ENCODE data around the gene PLGRKT.
"Not testable (repeated sequence)": the region's sequence is repeated elsewhere in the genome, so short reads cannot be mapped to it uniquely, and the experiment has no call there.

The PLGRKT gene

GRCh38 chr9:5429873-5430564 is 7.7 kb downstream of the PLGRKT start:
- H3K4me3 Mint-ChIP-seq = no peak overlapping the region
- no peaks in the 10 kb centered on the region for H3K9me3 Mint-ChIP-seq
- H3K27me3 Mint-ChIP-seq = no peaks in the 10 kb centered on the region
- H3K4me1 Mint-ChIP-seq = peaks cover under 1% of the 10 kb centered on the region
- peaks cover 11% of the 10 kb centered on the region for H3K36me3 Mint-ChIP-seq (ENCODE audit: low read depth)
- H3K27ac Mint-ChIP-seq = no peak overlapping the region
- DNase-seq = no peak
- ATAC-seq = no peak

GRCh38 chr9:5428794-5429528 is 8.8 kb downstream of the PLGRKT start:
- Mint-ChIP-seq H3K4me1 (no peaks in the 10 kb centered on the region), H3K27me3 (no peaks in the 10 kb centered on the region), H3K4me3 (no peak overlapping the region), H3K9me3 (no peaks in the 10 kb centered on the region), H3K36me3 (ENCODE audit: low read depth) (peaks cover 7% of the 10 kb centered on the region), H3K27ac (no peak overlapping the region)
- ATAC-seq (no peak), DNase-seq (no peak)

GRCh38 chr9:5428172-5428571 is 9.6 kb downstream of the PLGRKT start:
- Mint-ChIP-seq H3K27ac (no peak overlapping the region), H3K4me3 (no peak overlapping the region), H3K4me1 (no peaks in the 10 kb centered on the region), H3K36me3 (ENCODE audit: low read depth) (peaks cover 7% of the 10 kb centered on the region), H3K27me3 (no peaks in the 10 kb centered on the region), H3K9me3 (no peaks in the 10 kb centered on the region)
- ATAC-seq = no peak
- DNase-seq = no peak

GRCh38 chr9:5427005-5427404 is 10.7 kb downstream of the PLGRKT start:
- H3K27me3 Mint-ChIP-seq = no peaks in the 10 kb centered on the region
- no peaks in the 10 kb centered on the region for H3K9me3 Mint-ChIP-seq
- H3K4me1 Mint-ChIP-seq = no peaks in the 10 kb centered on the region
- peaks cover 5% of the 10 kb centered on the region for H3K36me3 Mint-ChIP-seq (ENCODE audit: low read depth)
- ATAC-seq (no peak), DNase-seq (no peak)
- H3K4me3 Mint-ChIP-seq = no peak overlapping the region
- H3K27ac Mint-ChIP-seq = no peak overlapping the region

- ATAC-seq = no peak
- Mint-ChIP-seq H3K27me3 (no peaks in the 10 kb centered on the region), H3K4me1 (peaks cover 9% of the 10 kb centered on the region), H3K27ac (no peak overlapping the region), H3K36me3 (ENCODE audit: low read depth) (peaks cover 2% of the 10 kb centered on the region), H3K9me3 (no peaks in the 10 kb centered on the region), H3K4me3 (no peak overlapping the region)
- DNase-seq = no peak
Measured at GRCh38 chr9:5425006-5425628, 12.6 kb downstream of the PLGRKT start.

- no peaks in the 10 kb centered on the region for H3K27me3 Mint-ChIP-seq
- H3K4me1 Mint-ChIP-seq = peaks cover 9% of the 10 kb centered on the region
- no peaks in the 10 kb centered on the region for H3K9me3 Mint-ChIP-seq
- H3K27ac Mint-ChIP-seq = no peak overlapping the region
- no peak for ATAC-seq
- no peak overlapping the region for H3K4me3 Mint-ChIP-seq
- DNase-seq = no peak
- H3K36me3 Mint-ChIP-seq (ENCODE audit: low read depth) = peaks cover 15% of the 10 kb centered on the region
Measured at GRCh38 chr9:5422276-5422675, 15.4 kb downstream of the PLGRKT start.

GRCh38 chr9:5421163-5421562 is 16.6 kb downstream of the PLGRKT start:
- no peak for DNase-seq
- no peaks in the 10 kb centered on the region for H3K27me3 Mint-ChIP-seq
- H3K27ac Mint-ChIP-seq = peak overlapping the region; percentile 18
- no peaks in the 10 kb centered on the region for H3K9me3 Mint-ChIP-seq
- H3K4me3 Mint-ChIP-seq = no peak overlapping the region
- peaks cover 12% of the 10 kb centered on the region for H3K4me1 Mint-ChIP-seq
- peaks cover 18% of the 10 kb centered on the region for H3K36me3 Mint-ChIP-seq (ENCODE audit: low read depth)
- peak; percentile 65 for ATAC-seq

GRCh38 chr9:5419987-5420386 is 17.7 kb downstream of the PLGRKT start:
- Mint-ChIP-seq H3K9me3 (no peaks in the 10 kb centered on the region), H3K4me3 (no peak overlapping the region), H3K4me1 (peaks cover 12% of the 10 kb centered on the region), H3K27ac (peak overlapping the region; percentile 26), H3K27me3 (no peaks in the 10 kb centered on the region), H3K36me3 (ENCODE audit: low read depth) (peaks cover 19% of the 10 kb centered on the region)
- DNase-seq (no peak), ATAC-seq (no peak)

GRCh38 chr9:5418481-5418880 is 19.2 kb downstream of the PLGRKT start:
- Mint-ChIP-seq H3K27me3 (no peaks in the 10 kb centered on the region), H3K27ac (no peak overlapping the region), H3K36me3 (ENCODE audit: low read depth) (peaks cover 30% of the 10 kb centered on the region), H3K4me3 (no peak overlapping the region), H3K9me3 (peaks cover 10% of the 10 kb centered on the region), H3K4me1 (peaks cover 12% of the 10 kb centered on the region)
- no peak for ATAC-seq
- DNase-seq = no peak

- peaks cover 15% of the 10 kb centered on the region for H3K9me3 Mint-ChIP-seq
- no peak overlapping the region for H3K27ac Mint-ChIP-seq
- H3K4me1 Mint-ChIP-seq = peaks cover 12% of the 10 kb centered on the region
- H3K4me3 Mint-ChIP-seq = no peak overlapping the region
- ATAC-seq = no peak
- H3K27me3 Mint-ChIP-seq = no peaks in the 10 kb centered on the region
- peaks cover 41% of the 10 kb centered on the region for H3K36me3 Mint-ChIP-seq (ENCODE audit: low read depth)
- DNase-seq = no peak
Measured at GRCh38 chr9:5416953-5417352, 20.8 kb downstream of the PLGRKT start.

- ATAC-seq = no peak
- peaks cover 36% of the 10 kb centered on the region for H3K9me3 Mint-ChIP-seq
- H3K27me3 Mint-ChIP-seq = no peaks in the 10 kb centered on the region
Measured at GRCh38 chr9:5408596-5408995, 29.1 kb downstream of the PLGRKT start.

GRCh38 chr9:5402217-5402616 is 35.5 kb downstream of the PLGRKT start:
- Mint-ChIP-seq H3K36me3 (ENCODE audit: low read depth) (peaks cover 18% of the 10 kb centered on the region), H3K9me3 (peaks cover 23% of the 10 kb centered on the region), H3K27me3 (no peaks in the 10 kb centered on the region), H3K27ac (no peak overlapping the region), H3K4me1 (peaks cover 28% of the 10 kb centered on the region), H3K4me3 (no peak overlapping the region)
- DNase-seq (no peak), ATAC-seq (no peak)

More at GRCh38 chr9:5408596-5408995, 29.1 kb downstream of the PLGRKT start:
- Mint-ChIP-seq H3K27ac (no peak overlapping the region), H3K4me1 (peaks cover 15% of the 10 kb centered on the region), H3K4me3 (no peak overlapping the region), H3K36me3 (ENCODE audit: low read depth) (peaks cover 52% of the 10 kb centered on the region)
- no peak for DNase-seq

- H3K4me3 Mint-ChIP-seq; DNase-seq; H3K9me3 Mint-ChIP-seq; H3K27ac Mint-ChIP-seq; ATAC-seq; H3K36me3 Mint-ChIP-seq (ENCODE audit: low read depth); H3K27me3 Mint-ChIP-seq; H3K4me1 Mint-ChIP-seq: not testable (repeated sequence)
Measured at GRCh38 chr9:5397547-5397946, 40.2 kb downstream of the PLGRKT start.

GRCh38 chr9:5395428-5395827 is 42.3 kb downstream of the PLGRKT start:
- H3K4me3 Mint-ChIP-seq = no peak overlapping the region
- no peaks in the 10 kb centered on the region for H3K9me3 Mint-ChIP-seq
- no peak overlapping the region for H3K27ac Mint-ChIP-seq
- peaks cover 4% of the 10 kb centered on the region for H3K4me1 Mint-ChIP-seq
- ATAC-seq (no peak), DNase-seq (no peak)
- peaks cover 4% of the 10 kb centered on the region for H3K36me3 Mint-ChIP-seq (ENCODE audit: low read depth)
- no peaks in the 10 kb centered on the region for H3K27me3 Mint-ChIP-seq

GRCh38 chr9:5393976-5394375 is 43.7 kb downstream of the PLGRKT start:
- not testable (repeated sequence) for ATAC-seq; H3K27me3 Mint-ChIP-seq; H3K9me3 Mint-ChIP-seq; H3K36me3 Mint-ChIP-seq (ENCODE audit: low read depth); H3K4me3 Mint-ChIP-seq; DNase-seq
- peaks cover 11% of the 10 kb centered on the region for H3K4me1 Mint-ChIP-seq
- peak overlapping the region; percentile 13 for H3K27ac Mint-ChIP-seq

Measured in activated naive CD8-positive, alpha-beta T cell treated with anti-CD3 and anti-CD28 coated beads, Interleukin-2, amount 50 U/mL, for 24 hours (primary cell).